Measurements from ENCODE around the gene PRKRA.
A peak's percentile ranks its signal among the peaks of the same experiment; 100 is the strongest.

DNA sequence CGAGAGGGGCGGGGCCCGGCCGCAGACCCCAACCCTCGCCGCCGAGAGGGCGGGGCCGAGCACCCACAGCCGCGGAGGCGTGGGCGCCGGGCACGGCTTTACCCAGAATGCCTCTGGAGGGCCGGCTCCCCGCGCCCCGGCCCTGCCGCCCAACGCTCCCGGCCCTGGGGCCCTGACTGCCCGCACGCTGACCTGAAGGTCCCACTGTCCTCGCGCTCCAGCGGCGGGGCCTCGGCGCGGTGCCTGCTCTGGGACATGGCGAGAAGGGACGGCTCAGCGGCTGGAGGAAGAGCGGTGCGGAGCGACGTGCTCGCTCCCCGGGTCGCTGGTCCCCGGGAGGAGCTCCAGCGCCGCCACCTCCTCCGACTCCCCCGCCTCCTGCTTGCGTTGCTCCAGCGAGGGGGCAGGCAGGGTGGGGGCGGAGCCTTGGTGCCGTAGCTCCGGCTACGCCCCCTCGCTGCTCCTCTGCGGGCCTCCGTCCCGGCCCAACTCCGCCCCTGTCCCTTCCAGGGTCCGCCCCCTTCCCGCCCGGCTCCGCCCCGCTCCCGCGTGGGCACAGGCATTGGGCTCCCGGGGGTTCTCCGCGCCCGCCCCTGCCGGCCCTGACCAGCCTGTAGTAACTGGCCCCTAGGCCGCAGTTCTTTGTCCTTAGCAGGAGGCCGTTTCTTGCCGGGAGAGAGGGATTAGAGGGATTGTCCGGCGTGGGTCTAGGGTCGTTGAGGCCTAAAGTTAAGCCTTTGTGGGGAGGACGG is at the start of gene PRKRA, which contains the start of gene PJVK:
- TF ChIP-seq POLR2A (IDR thresholded peaks at IDR 0.05; ENCODE audit: control extremely low read depth in 1 of 2, low read depth in 2 of 2, low read length in 2 of 2) (peak; percentile 89 to 97), JUND (IDR thresholded peaks at IDR 0.05; ENCODE audit: low read length) (no peak), GTF2F1 (IDR thresholded peaks at IDR 0.05; ENCODE audit: borderline replicate concordance, low read depth, low read length) (0 out of 2 replicates have a peak, but pooled peaks have one; percentile 59), CBX5 (IDR thresholded peaks at IDR 0.05; ENCODE audit: low read depth, low read length) (no peak), CREB1 (IDR thresholded peaks at IDR 0.05) (no peak)
- TF ChIP-seq, protein P1, sequence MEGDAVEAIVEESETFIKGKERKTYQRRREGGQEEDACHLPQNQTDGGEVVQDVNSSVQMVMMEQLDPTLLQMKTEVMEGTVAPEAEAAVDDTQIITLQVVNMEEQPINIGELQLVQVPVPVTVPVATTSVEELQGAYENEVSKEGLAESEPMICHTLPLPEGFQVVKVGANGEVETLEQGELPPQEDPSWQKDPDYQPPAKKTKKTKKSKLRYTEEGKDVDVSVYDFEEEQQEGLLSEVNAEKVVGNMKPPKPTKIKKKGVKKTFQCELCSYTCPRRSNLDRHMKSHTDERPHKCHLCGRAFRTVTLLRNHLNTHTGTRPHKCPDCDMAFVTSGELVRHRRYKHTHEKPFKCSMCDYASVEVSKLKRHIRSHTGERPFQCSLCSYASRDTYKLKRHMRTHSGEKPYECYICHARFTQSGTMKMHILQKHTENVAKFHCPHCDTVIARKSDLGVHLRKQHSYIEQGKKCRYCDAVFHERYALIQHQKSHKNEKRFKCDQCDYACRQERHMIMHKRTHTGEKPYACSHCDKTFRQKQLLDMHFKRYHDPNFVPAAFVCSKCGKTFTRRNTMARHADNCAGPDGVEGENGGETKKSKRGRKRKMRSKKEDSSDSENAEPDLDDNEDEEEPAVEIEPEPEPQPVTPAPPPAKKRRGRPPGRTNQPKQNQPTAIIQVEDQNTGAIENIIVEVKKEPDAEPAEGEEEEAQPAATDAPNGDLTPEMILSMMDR (IDR thresholded peaks at IDR 0.05; ENCODE audit: control extremely low read depth in 1 of 3, insufficient read depth in 1 of 3, low read depth in 1 of 3, low read length in 3 of 3), result no peak
- TF ChIP-seq, protein P2, sequence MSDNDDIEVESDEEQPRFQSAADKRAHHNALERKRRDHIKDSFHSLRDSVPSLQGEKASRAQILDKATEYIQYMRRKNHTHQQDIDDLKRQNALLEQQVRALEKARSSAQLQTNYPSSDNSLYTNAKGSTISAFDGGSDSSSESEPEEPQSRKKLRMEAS (IDR thresholded peaks at IDR 0.05), result peak; percentile 6
- TF ChIP-seq, protein P3, sequence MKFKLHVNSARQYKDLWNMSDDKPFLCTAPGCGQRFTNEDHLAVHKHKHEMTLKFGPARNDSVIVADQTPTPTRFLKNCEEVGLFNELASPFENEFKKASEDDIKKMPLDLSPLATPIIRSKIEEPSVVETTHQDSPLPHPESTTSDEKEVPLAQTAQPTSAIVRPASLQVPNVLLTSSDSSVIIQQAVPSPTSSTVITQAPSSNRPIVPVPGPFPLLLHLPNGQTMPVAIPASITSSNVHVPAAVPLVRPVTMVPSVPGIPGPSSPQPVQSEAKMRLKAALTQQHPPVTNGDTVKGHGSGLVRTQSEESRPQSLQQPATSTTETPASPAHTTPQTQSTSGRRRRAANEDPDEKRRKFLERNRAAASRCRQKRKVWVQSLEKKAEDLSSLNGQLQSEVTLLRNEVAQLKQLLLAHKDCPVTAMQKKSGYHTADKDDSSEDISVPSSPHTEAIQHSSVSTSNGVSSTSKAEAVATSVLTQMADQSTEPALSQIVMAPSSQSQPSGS (IDR thresholded peaks at IDR 0.05; ENCODE audit: low read length), result no peak

Measured in H1 (cell line).